ENCODE data around the gene BZW2.
A peak's percentile ranks its signal among the peaks of the same experiment; 100 is the strongest.
"Not testable (repeated sequence)": the region's sequence is repeated elsewhere in the genome, so short reads cannot be mapped to it uniquely, and the experiment has no call there.

BZW2 gene

DNA sequence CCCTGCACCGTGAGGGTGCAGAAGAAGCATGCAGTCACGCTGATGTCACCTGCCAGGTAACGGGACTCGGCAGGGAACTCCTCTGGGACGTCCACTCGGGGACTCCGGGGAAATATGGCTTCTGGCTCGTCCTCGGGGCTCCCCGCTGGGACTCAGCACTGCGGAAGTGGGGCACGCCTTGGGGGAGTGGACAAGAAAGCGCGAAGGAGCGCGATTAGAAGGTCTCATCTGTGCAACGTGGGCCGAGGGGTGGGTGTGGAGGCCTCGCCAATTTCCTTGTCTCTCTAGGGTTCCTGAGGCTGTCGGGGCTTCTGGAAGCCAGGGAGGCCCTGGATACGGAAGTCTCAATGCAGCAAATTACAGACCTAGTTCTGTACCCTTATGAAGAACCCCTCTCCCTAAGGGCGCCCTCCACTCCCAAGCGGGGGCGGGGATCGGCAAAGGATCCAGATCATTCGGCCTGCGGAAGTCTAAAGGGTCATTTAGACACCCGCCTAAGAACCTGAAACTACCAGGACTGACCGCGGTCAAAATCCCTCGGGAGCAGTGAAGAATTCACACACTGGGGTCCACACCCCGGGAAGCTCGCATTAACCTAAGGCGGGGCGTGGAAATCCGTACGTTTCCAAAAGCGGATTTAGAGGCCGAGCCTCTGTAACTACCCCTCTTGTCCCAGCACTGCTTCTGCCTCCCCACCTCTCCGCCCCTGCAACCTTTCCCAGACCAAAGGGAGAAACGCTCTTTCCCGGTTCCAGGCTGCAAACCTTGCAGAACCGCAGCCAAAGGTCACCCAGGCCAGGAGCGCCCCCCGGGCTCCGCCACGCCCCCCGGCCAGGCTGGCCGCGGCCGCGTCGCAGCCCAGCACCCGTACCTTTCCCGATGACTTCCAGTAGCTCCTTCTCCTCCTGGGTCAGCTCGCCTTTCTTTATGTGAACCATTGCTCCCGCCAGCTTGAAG lies 1.1 kb upstream of the BZW2 start:
- peak; percentile 74 for DNase-seq (ENCODE audit: low read depth)

DNA sequence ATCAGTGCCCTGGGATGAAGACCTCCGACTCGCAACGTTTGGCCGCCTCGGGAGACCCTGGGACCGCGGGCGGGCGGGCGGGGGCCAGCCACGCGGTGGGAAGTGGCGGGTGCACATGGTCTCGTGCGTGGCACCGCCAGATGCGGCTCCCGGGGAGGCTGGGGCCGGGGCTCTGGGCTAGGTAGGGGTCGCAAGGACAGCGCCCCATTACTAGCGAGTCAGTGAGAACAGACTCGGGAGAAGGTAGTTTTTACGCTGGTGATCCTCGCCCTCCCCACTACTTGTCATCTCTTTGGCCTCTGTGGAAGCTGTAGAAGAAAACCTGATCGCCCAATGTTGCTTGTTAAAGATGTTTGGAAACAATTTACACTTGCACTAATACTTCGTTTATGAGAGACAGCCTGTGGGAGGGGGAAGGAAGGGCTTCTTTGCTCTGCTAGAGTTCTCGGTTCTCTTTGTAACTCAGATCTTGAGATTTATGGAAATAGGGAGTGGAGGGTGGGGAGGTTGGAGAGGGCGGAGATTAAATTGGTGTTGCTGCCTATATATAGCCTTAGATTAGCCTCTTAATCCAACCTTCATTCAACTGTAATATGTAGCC lies 591 bp downstream of the BZW2 start:
- peak; percentile 44 for DNase-seq (ENCODE audit: low read depth)

DNA sequence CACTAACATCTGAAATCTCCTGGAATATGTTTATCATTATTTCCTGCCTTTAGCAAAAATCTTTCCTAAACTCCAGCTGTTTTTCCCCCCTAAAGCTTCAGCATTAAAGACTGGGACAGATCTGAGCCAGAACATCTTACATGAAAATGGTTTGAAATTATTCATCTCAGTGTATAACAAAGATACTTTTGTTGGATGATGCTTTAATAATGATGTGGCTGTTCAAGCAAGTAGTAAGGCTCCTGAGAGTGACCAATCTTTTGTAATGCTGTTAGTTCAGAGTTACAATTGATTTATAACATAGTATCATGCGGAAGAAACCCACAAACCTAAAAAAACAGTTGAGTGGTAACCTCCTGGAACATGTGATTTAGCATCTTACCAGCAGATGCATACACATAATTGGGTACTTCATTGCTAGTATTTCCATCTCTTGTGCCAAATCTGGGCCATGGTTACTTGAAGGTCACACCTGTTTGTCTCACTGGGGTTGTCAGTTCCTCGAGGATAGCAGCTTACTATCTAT lies 1.5 kb downstream of the BZW2 start:
- no peak for DNase-seq (ENCODE audit: low read depth)

DNA sequence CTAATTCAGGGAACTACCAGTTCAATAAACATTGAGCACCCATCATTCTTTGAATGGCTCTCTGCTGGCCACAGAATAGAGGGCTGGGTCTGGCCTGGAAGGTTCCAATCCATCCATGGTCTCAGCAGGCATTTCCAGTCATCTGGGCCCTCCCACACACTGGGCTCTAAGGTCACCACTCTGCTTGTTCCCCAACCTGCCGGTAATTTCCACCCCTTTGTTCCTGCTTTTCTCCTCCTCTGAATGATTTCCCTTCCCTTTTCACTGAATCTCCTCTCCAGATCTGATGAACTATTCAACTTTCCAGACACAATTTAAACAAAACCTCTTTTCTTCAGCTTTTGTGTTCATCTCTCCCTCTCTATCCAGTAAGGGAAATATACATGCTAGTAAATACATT lies 2.6 kb downstream of the BZW2 start:
- no peak for DNase-seq (ENCODE audit: low read depth)

DNA sequence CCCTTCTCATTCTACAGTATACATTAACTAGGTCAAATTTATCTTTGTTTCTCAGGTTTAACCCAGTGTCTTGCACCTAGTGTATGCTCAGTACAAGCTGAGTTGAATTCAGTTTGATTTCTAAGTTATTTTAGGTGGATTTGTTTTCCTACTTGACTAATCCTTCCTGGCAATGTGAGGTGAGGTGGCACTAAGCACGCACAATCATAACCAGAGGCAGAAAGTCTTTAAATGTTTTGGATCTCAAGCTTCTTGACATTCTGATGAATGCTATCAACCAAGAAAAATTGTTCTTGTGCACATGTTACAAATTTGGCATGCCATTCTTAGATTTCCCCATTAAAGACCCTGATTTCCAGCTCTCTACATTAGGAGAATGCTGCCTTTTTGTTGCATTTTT lies 3.2 kb downstream of the BZW2 start:
- DNase-seq (ENCODE audit: low read depth) = peak; percentile 33

DNA sequence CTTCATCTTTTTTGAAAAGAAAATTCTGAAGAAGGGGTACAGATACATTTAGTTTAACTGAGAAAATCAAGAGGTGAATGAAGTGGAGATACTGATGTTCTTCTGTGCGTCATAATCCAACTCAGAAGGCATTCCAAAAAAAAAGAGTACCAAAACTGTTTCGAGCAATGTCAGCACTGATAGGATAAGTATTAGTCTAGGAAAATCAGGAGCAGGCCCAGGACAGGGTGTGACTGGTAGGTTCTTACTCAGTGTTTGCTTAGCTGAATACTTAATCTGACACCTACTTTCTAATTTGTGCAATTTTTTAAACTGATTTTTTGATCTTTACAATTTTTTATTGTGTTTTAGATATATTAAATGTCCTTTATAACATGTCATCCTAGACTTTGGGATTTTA lies 4.3 kb downstream of the BZW2 start:
- DNase-seq (ENCODE audit: low read depth) = no peak

DNA sequence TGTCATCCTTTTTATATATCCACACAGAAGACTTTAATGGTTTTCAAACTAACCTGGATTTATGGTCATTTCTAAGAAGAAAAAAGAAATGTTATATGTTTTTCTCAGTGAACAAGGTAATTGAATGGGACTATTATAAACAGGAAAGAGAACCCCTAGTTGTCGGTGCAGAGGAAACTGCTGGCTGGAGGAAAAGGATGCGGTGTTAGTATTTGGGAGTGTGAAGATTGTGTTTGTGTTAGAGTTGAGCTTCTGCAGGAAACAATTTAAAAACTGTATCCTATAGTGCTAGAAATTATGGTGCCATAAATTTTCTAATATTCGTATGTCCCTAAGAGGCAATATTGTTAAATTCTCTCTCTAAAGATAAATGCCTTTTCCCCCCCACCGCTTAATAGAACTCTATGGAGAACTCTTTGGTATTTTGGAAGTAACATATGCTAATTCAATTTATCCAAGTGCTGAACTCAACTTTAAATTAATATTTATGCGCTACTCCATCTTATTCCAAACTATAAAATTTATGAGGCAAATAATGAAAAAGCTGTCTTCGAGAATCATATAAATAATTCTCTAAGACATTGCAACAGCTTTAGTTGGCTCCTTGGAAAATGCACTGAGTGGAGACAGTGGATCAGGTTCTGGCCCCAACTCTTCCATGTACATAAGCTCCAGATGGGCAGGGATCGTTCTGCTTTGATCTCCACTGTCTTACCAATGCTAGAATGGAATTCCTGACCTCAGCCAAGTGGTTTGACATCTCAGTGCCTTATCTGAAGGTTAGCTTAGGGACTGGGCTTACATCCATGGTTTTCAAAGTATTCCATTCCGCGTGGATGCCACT lies 5.6 kb downstream of the BZW2 start:
- no peak for DNase-seq (ENCODE audit: low read depth)

DNA sequence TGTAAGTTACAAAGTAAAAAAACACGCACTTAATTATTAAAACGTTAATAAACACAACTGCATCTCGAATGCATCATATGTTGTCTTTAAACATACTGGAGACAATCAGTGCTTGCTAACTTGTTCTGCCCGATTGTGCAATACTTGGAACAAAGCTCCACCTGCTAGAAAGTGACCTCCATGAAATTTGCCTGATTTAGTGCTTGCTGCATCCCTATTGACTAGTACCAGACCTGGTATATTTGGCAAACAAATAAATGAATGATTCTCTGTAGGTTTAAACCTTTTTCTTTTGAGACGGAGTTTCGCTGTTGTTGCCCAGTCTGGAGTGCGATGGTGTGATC lies 6.2 kb downstream of the BZW2 start:
- DNase-seq (ENCODE audit: low read depth) = no peak

DNA sequence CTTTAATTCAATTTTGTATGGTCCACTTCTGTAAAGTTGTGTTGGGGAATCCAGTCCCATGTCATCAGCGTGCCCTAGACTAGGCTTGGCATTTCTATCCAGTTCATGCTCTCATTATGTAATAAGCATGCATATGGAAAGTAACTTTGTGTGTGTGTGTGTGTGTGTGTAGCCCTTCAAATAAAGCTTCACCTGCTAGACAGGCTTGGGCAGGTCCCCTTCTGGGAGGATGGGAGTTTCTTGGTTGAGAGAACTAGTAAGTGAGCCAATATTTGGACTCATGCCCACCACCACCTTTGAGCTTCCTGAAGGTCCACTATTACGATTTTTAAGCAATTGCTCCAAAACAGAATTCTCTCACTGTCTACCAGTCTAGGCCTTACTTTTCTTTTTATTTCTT lies 6.9 kb downstream of the BZW2 start:
- no peak for DNase-seq (ENCODE audit: low read depth)

DNA sequence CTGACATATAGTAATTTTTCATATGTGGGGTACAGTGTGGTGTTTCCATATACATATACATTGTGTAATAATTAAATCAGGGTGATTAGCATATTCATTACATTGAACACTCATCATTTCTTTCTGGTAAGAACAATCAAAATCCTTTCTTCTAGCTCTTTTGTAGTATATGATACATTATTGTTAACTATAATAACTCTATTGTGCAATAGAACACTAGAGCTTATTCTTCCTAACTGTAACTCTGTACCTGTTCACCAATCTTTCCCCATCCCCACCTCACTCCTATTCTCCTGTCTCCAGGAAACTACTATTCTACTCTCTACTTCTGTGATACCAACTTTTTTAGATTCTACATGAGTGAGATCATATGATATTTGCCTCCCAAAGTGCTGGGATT lies 9.4 kb downstream of the BZW2 start:
- DNase-seq (ENCODE audit: low read depth) = no peak

DNA sequence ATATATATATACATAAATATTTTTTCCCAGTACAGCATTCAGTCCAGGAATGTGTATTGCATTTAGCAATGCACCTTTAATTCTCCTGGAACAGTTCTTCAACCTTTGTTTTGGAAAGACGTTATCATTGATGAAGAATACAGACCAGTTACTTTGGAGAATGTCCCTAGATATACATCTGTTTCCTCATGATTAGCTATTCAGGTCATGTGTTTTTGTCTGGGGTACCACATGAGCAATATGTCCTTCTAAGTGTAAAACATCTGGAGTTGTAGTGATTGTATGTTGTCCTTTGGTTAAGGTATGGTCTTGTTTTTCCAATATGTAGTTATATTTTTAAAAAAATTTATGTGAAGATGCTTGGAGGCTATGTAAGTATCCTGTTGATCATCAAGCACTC lies 10.2 kb downstream of the BZW2 start:
- DNase-seq (ENCODE audit: low read depth) = no peak

DNA sequence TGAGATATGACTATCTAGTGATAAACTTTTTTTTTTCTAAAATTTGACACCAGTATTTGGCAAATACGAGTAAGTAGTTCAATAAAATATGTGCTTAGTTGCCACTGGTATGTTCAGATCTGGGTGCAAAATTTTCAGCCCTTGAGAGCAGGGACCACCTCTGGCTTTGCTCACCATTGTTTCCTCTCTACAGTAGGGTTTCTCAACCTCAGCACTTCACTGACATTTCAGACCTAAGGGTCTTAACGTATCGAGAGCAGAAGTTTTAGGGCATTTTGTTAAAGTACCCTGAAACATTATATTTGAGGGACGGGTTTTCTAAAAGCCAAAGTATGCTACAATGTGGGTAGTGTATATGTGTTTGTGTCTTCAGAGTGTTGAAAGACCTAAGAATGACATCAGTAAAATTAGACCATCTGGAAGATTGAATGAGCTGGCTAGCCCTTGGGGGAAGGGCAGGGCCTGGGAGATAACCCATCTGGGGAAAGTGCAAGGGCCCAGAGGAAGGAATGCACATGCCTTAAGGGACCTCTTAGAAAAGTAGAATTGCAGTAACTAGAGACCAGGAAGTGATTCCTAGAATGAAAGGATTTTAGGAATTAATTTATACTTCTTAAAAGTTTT lies 11.8 kb downstream of the BZW2 start:
- DNase-seq (ENCODE audit: low read depth) = peak; percentile 95

DNA sequence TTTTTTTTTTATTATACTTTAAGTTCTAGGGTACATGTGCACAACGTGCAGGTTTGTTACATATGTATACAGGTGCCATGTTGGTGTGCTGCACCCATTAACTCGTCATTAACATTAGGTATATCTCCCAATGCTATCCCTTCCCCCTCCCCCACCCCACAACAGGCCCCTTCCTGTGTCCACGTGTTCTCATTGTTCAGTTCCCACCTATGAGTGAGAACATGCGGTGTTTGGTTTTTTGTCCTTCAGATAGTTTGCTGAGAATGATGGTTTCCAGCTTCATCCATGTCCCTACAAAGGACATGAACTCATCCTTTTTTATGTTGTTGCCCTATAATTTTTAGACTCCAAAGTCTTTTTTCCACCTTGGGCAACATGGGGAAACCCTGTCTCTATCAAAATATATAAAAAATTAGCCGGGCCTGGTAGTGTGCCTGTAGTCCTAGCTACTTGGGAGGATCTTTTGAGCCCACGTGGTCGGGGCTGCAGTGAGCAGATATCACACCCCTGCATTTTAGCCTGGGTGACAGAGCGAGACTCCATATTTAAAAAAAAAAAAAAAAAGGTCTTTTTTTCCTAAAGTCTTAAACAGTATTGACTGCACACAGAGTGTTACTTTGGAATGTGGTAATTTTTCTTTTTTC lies 14.0 kb downstream of the BZW2 start:
- DNase-seq (ENCODE audit: low read depth) = not testable (repeated sequence)

DNA sequence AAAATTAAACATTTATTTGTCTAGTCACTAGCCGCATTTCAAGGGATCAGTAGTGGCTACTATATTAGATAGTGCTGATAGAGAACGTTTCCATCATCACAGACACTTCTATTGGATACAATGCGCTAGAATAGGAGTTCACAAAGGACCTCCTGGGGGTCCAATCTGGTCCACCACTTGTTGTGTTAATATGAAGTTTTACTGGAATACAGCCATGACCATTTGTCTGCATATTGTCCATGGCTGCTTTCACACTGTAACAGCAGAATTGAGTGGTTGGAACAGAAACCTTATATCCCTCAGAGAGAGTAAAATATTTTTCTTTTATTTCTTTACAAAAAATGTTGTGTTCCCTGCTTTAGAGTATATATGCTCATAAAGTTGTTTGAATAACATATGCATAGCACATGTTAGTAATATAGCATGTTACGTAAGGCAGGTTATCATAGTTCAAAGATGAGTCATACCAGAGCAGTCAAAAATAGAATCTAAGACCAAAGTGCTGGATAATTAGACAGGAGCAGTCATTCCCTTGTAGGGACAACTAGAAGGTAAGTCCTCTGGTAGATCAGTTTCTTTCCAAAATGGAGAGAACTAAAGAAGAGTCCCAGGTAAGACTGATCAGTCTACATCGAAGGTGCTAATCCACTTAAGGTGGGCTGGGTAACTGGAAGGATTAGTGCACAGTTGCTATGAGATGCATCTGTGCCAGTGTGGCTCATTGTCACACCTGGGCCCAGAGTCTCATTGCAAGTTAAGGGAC lies 14.9 kb downstream of the BZW2 start:
- peak; percentile 79 for DNase-seq (ENCODE audit: low read depth)

DNA sequence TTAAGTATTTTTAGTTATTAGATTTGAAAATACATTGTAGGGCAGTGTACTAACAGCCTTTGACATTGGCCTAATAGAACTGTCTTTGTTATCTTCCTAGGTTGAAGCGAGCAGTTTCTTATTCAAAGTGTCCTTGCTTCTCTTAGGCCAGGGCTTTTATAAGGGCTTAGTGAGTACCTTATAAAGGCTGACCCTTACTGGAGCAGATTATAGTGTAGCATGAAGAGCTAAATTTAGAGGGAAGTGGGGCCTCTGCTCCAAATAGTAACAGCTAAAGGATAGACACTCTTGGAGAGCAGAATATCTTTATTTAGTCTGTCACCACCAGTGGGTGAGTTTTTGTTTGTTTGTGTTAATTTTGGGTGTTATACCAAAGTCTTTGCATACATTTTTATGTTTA lies 15.9 kb downstream of the BZW2 start:
- no peak for DNase-seq (ENCODE audit: low read depth)

DNA sequence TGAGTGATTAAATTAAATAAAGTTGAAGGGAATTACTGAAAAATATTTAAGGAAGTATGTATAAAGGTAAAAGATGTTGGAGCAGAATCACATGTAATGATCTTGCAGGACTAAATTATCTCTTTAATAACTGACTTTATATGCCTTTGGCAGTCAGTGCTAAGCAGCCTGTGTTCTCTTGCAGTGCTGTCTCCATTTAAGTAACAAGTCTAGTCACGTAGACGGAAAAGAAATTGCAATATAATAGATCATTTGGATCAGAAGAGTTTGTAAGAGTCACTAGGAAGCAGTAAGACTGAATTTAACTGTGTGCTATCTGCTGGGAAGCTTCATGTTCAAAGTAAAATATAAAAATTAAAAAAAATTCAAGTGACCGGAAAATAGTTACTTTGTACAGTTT lies 21.4 kb downstream of the BZW2 start:
- DNase-seq (ENCODE audit: low read depth) = no peak

DNA sequence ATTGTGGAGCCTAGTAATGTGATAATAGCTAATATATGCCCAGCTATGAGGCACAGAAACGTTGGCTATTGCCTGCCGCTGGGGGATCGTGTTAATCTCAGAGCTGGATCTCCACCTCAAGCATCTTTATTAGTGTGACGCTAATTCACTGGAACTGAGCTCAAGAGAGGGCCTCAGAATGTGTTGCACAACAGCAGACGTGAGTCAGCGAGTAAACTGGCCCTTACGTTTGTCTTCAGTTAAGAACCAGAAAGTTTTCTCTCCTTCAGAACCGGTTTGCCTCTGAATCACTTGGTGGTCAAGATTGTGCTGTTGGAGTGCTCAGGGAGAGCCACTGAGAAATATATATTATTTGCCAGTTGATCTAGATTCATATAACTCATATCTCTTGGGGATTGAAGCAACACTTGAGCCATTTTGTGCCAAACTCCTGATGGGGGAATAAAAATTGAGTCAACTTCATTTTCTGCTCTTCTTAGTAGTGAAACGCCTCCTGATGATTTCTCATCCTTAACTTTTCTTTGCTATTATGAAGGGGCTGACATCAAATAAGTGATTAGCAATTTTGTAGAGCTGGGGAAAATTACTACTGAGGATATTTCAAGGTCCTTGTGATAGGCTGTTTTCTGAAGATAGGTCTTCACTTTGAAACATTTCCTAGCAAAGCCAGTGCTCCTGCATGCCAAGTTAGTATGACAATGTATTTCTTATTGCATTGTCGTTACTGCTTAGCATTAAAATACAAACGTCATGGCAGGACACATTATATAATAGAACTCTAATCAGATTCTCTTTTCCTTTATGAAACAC lies 22.3 kb downstream of the BZW2 start:
- DNase-seq (ENCODE audit: low read depth) = peak; percentile 100

DNA sequence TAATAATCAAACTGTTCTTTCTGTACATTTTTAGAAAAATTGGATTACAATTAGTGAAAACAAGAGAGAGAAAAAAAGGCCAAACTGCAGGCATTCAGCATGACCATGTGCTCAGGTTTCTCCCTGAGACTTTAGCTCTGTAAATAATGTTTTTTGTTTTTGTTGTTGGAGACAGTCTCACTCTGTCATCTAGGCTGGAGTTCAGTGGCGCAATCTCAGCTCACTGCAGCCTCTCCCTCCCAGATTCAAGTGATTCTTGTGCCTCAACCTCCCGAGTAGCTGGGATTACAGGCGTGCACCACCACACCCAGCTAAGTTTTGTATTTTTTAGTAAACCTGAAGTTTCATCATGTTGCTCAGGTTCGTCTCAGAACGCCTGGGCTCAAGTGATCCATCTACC lies 23.0 kb downstream of the BZW2 start:
- DNase-seq (ENCODE audit: low read depth) = peak; percentile 32

DNA sequence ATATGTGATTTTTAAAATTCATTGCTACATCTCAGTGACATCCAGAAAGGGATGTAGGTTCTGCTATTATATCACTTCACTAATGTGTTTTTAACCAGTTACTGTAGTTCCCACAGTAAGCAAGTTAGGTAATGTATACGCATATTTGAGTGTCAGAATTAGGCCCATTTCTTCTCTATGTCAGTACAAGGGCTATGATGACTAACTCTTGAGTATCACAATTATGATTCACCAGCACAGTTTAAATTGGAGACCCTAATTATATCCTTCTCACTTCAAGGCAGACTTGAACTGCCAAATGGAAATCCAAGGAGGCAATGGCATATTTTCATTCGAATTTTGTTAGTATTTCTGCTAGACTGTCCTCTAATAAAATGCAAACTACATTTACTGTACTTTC lies 23.6 kb downstream of the BZW2 start:
- peak; percentile 70 for DNase-seq (ENCODE audit: low read depth)

DNA sequence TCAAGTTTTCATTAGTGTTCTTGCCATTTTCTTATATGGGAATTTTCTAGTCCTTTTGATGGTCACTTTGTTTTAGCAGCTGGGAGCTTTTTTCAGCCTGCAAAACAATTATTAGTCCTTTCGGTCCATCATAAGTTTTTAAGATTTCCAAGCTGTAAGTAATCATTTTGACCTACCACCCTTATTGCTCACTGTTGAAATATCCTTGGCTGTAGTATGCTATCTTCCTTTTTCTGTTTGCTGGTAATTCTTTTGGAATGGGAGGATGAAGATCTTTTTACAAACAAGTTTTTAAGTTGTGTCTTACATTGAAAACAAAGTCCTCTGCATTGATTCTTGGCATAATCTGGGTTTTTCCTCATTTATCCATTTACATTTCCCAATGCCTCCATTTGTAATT lies 24.0 kb downstream of the BZW2 start:
- DNase-seq (ENCODE audit: low read depth) = peak; percentile 81
